ENCODE results near the gene HES5.

Gene HES5

GRCh38 chr1:2544875-2545640 is 15.0 kb upstream of the HES5 start:
- H3K9me3 Mint-ChIP-seq = no peaks in the 10 kb centered on the region
- H3K4me3 Mint-ChIP-seq = no peak overlapping the region
- peaks cover 26% of the 10 kb centered on the region for H3K4me1 Mint-ChIP-seq
- ATAC-seq (no peak), DNase-seq (no peak)
- no peak overlapping the region for H3K27ac Mint-ChIP-seq
- peaks cover 1% of the 10 kb centered on the region for H3K27me3 Mint-ChIP-seq
- H3K36me3 Mint-ChIP-seq (ENCODE audit: low read depth) = no peaks in the 10 kb centered on the region

GRCh38 chr1:2544093-2544874 is 14.2 kb upstream of the HES5 start:
- no peaks in the 10 kb centered on the region for H3K9me3 Mint-ChIP-seq
- peaks cover 1% of the 10 kb centered on the region for H3K27me3 Mint-ChIP-seq
- no peak for ATAC-seq
- H3K4me1 Mint-ChIP-seq = peaks cover 20% of the 10 kb centered on the region
- H3K36me3 Mint-ChIP-seq (ENCODE audit: low read depth) = no peaks in the 10 kb centered on the region
- H3K4me3 Mint-ChIP-seq = no peak overlapping the region
- no peak for DNase-seq
- H3K27ac Mint-ChIP-seq = no peak overlapping the region

GRCh38 chr1:2543543-2544092 is 13.6 kb upstream of the HES5 start:
- Mint-ChIP-seq H3K4me3 (no peak overlapping the region), H3K36me3 (ENCODE audit: low read depth) (no peaks in the 10 kb centered on the region), H3K27ac (no peak overlapping the region), H3K4me1 (peaks cover 14% of the 10 kb centered on the region), H3K27me3 (peaks cover 1% of the 10 kb centered on the region), H3K9me3 (no peaks in the 10 kb centered on the region)
- ATAC-seq (no peak), DNase-seq (no peak)

- H3K9me3 Mint-ChIP-seq = no peaks in the 10 kb centered on the region
- no peak overlapping the region for H3K27ac Mint-ChIP-seq
- peaks cover 1% of the 10 kb centered on the region for H3K27me3 Mint-ChIP-seq
- H3K4me1 Mint-ChIP-seq = peaks cover 3% of the 10 kb centered on the region
- H3K36me3 Mint-ChIP-seq (ENCODE audit: low read depth) = no peaks in the 10 kb centered on the region
- no peak overlapping the region for H3K4me3 Mint-ChIP-seq
- no peak for DNase-seq
- ATAC-seq = no peak
These were observed 12.3 kb upstream of the HES5 start for GRCh38 chr1:2542246-2542915.

- H3K27ac Mint-ChIP-seq = no peak overlapping the region
- H3K9me3 Mint-ChIP-seq = no peaks in the 10 kb centered on the region
- H3K27me3 Mint-ChIP-seq = peaks cover 1% of the 10 kb centered on the region
- H3K36me3 Mint-ChIP-seq (ENCODE audit: low read depth) = no peaks in the 10 kb centered on the region
- no peak for DNase-seq
- H3K4me3 Mint-ChIP-seq = no peak overlapping the region
- ATAC-seq = no peak
- peaks cover 3% of the 10 kb centered on the region for H3K4me1 Mint-ChIP-seq
These were observed 11.7 kb upstream of the HES5 start for GRCh38 chr1:2541619-2542245.

- peaks cover 3% of the 10 kb centered on the region for H3K27me3 Mint-ChIP-seq
- H3K9me3 Mint-ChIP-seq = no peaks in the 10 kb centered on the region
- ATAC-seq (no peak), DNase-seq (no peak)
- no peaks in the 10 kb centered on the region for H3K36me3 Mint-ChIP-seq (ENCODE audit: low read depth)
- H3K27ac Mint-ChIP-seq = no peak overlapping the region
- H3K4me1 Mint-ChIP-seq = peaks cover 3% of the 10 kb centered on the region
- H3K4me3 Mint-ChIP-seq = no peak overlapping the region
These were observed 10.9 kb upstream of the HES5 start for GRCh38 chr1:2540816-2541492.

GRCh38 chr1:2539312-2539907 is 9.3 kb upstream of the HES5 start:
- ATAC-seq (peak; percentile 35), DNase-seq (no peak)
- peaks cover 6% of the 10 kb centered on the region for H3K27me3 Mint-ChIP-seq
- H3K9me3 Mint-ChIP-seq = no peaks in the 10 kb centered on the region
- no peak overlapping the region for H3K27ac Mint-ChIP-seq
- H3K4me1 Mint-ChIP-seq = peaks cover 2% of the 10 kb centered on the region
- no peak overlapping the region for H3K4me3 Mint-ChIP-seq
- H3K36me3 Mint-ChIP-seq (ENCODE audit: low read depth) = no peaks in the 10 kb centered on the region

- H3K27me3 Mint-ChIP-seq = peaks cover 8% of the 10 kb centered on the region
- H3K4me3 Mint-ChIP-seq = no peak overlapping the region
- DNase-seq = no peak
- no peaks in the 10 kb centered on the region for H3K9me3 Mint-ChIP-seq
- H3K4me1 Mint-ChIP-seq = peaks cover 2% of the 10 kb centered on the region
- ATAC-seq = no peak
- H3K36me3 Mint-ChIP-seq (ENCODE audit: low read depth) = no peaks in the 10 kb centered on the region
- no peak overlapping the region for H3K27ac Mint-ChIP-seq
These were observed 8.8 kb upstream of the HES5 start for GRCh38 chr1:2538872-2539271.

- Mint-ChIP-seq H3K27ac (no peak overlapping the region), H3K36me3 (ENCODE audit: low read depth) (no peaks in the 10 kb centered on the region), H3K4me1 (peaks cover 2% of the 10 kb centered on the region), H3K4me3 (no peak overlapping the region), H3K9me3 (no peaks in the 10 kb centered on the region), H3K27me3 (peaks cover 9% of the 10 kb centered on the region)
- DNase-seq (no peak), ATAC-seq (no peak)
These were observed 8.3 kb upstream of the HES5 start for GRCh38 chr1:2538376-2538775.

GRCh38 chr1:2537784-2538115 is 7.7 kb upstream of the HES5 start:
- H3K36me3 Mint-ChIP-seq (ENCODE audit: low read depth) = no peaks in the 10 kb centered on the region
- H3K4me1 Mint-ChIP-seq = peaks cover 2% of the 10 kb centered on the region
- ATAC-seq = no peak
- no peak overlapping the region for H3K4me3 Mint-ChIP-seq
- H3K27ac Mint-ChIP-seq = no peak overlapping the region
- H3K9me3 Mint-ChIP-seq = no peaks in the 10 kb centered on the region
- peaks cover 9% of the 10 kb centered on the region for H3K27me3 Mint-ChIP-seq
- DNase-seq = no peak

- Mint-ChIP-seq H3K36me3 (ENCODE audit: low read depth) (no peaks in the 10 kb centered on the region), H3K27me3 (peaks cover 16% of the 10 kb centered on the region), H3K4me1 (peaks cover under 1% of the 10 kb centered on the region), H3K4me3 (no peak overlapping the region), H3K9me3 (no peaks in the 10 kb centered on the region), H3K27ac (no peak overlapping the region)
- DNase-seq (no peak), ATAC-seq (no peak)
These were observed 5.9 kb upstream of the HES5 start for GRCh38 chr1:2535981-2536380.

- Mint-ChIP-seq H3K4me3 (no peak overlapping the region), H3K9me3 (no peaks in the 10 kb centered on the region), H3K27me3 (peaks cover 21% of the 10 kb centered on the region), H3K4me1 (peaks cover 2% of the 10 kb centered on the region), H3K36me3 (ENCODE audit: low read depth) (no peaks in the 10 kb centered on the region), H3K27ac (no peak overlapping the region)
- DNase-seq (no peak), ATAC-seq (no peak)
These were observed 5.4 kb upstream of the HES5 start for GRCh38 chr1:2535455-2535854.

GRCh38 chr1:2534687-2535441 is 4.8 kb upstream of the HES5 start:
- peaks cover 21% of the 10 kb centered on the region for H3K27me3 Mint-ChIP-seq
- H3K36me3 Mint-ChIP-seq (ENCODE audit: low read depth) = no peaks in the 10 kb centered on the region
- ATAC-seq = no peak
- H3K9me3 Mint-ChIP-seq = no peaks in the 10 kb centered on the region
- no peak for DNase-seq
- no peak overlapping the region for H3K27ac Mint-ChIP-seq
- H3K4me1 Mint-ChIP-seq = peaks cover 2% of the 10 kb centered on the region
- no peak overlapping the region for H3K4me3 Mint-ChIP-seq

Data from activated naive CD8-positive, alpha-beta T cell treated with anti-CD3 and anti-CD28 coated beads, Interleukin-2, amount 50 U/mL, for 24 hours (primary cell).